GM21515 (cell line): ENCODE data around the gene LMNTD1.
"Not testable (repeated sequence)": the region's sequence is repeated elsewhere in the genome, so short reads cannot be mapped to it uniquely, and the experiment has no call there.

ENCODE experiments used
- ATAC-seq: cut with Tn5 transposase; IDR thresholded peaks from one replicate; pipeline ENCODE4 v1.9.1; 2021; ENCODE audit not compliant: unreplicated experiment

LMNTD1 gene

DNA sequence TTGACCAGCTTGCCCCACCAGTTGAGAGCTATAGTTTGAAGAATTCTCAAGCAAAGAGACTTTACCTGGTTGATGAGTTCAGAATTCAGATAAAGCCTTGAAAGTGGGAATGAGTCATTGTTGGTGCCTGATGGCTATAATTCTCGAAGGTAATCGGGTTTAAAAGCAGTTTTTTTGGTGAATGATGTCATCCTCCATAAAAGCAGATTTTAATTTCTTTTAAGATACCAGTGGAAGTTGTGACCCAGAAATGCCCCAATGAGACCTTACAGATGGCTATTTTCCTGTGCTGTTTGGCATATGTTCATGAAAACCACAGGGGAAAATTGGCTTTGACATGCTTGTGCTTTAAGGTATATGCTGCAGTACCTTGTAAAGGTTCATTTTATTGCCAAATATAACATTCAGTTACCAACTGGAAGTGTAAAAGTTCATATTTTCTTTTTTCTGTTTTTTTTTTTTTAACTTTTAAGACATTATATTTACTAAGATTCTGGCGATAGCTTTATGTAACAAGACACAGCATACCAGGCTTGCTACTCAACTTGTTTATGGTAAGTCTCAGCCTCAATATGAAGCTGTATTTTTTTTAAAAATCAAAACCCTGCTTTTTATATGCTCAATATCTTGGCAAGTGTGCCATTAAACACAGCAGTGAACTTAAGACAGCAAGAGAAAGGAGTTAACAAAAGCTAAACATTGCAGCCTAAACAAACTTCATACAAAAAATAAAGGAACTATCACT, 119.3 kb downstream of the LMNTD1 start:
- ATAC-seq, result no peak

- no peak for ATAC-seq
Measured at GRCh38 chr12:25433024-25433423, 120.1 kb downstream of the LMNTD1 start.

DNA sequence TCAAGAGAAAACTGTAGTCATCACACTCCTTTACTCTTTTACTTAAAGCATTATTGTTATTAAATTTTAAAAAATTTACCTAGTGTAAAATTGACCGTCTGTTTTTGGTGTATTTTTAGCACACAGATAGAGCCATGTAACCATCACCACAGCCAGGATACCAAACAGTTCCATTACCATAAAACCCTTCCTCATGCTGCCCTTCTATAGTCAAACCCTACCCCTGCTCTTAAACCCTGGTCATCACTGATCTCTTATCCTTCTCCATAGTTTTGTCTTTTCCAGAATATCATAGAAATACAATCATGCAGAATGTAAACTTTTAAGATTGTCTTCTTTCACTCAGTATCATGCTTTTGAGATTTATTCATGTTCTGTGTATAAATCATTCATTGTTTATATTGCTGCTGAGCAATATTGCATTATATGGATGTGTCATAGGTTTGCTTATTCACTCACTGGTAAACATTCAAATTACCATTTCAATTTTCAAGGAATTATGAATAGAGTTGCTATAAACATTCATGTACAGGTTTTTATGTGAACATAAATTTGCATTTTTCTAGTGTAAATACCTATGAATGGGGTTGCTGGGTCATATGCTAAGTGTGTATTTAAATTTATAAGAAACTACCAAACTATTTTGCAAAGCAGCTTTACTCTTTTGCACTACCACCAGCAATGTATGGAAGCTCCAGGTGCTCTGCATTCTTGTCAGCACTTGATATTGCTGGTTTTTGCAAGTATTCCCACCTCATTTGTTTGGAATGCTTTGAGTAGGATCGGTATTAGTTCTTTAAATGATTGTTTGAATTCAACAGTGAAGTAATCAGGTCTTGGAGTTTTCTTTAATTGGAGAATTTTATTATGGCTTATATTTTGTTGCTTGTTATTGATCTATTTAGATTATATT, 125.5 kb downstream of the LMNTD1 start:
- ATAC-seq, result no peak

GRCh38 chr12:25426821-25427220, 126.3 kb downstream of the LMNTD1 start:
- not testable (repeated sequence) for ATAC-seq
